ENCODE results near the gene NFKBIL1. TPM values are rescaled to one million over a fixed set of nuclear protein-coding genes. Genes with fewer than 3 reads are reported as not detected.
"Not testable (repeated sequence)": the region's sequence is repeated elsewhere in the genome, so short reads cannot be mapped to it uniquely, and the experiment has no call there.

Gene NFKBIL1, protein sequence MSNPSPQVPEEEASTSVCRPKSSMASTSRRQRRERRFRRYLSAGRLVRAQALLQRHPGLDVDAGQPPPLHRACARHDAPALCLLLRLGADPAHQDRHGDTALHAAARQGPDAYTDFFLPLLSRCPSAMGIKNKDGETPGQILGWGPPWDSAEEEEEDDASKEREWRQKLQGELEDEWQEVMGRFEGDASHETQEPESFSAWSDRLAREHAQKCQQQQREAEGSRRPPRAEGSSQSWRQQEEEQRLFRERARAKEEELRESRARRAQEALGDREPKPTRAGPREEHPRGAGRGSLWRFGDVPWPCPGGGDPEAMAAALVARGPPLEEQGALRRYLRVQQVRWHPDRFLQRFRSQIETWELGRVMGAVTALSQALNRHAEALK
- polyA plus RNA-seq (2013, experiment 1 of 2), result 22.2 TPM
- 22.0 TPM for polyA plus RNA-seq (2013, experiment 2 of 2)

GRCh38 chr6:31546958-31547726 lies at the start of gene NFKBIL1:
Gene NFKBIL1, plus strand, starts transcription at chr6:31547608. Its CDS starts 87 bp downstream, at chr6:31547695.
- H3K79me1 ChIP-seq (ENCODE audit: low read depth, low read length), result peaks cover 5% of the 10 kb centered on the region
- H3K23ac ChIP-seq (ENCODE audit: low read depth, low read length, poor library complexity), result peak within 1 kb of the TSS; percentile 96
- H3K4me1 ChIP-seq (ENCODE audit: control insufficient read depth in 2 of 2, insufficient read depth in 1 of 2, low read depth in 1 of 2, low read length in 2 of 2), result peaks cover 11 to 15% of the 10 kb centered on the region in 2 donors
- peak; percentile 91 for DNase-seq (ENCODE audit: low spot score)
- H3K4me3 ChIP-seq (ENCODE audit: low read length in 2 of 2), result peak within 1 kb of the TSS; percentile 46 to 71
- H2BK15ac ChIP-seq (ENCODE audit: low read length), result peak within 1 kb of the TSS; percentile 30
- H2AK5ac ChIP-seq (ENCODE audit: low read depth, low read length), result peak within 1 kb of the TSS; percentile 99
- H3K14ac ChIP-seq (ENCODE audit: low read length), result peak within 1 kb of the TSS; percentile 25
- H4K91ac ChIP-seq (ENCODE audit: low read depth, low read length, poor library complexity), result no peak within 1 kb of the TSS
- peak within 1 kb of the TSS; percentile 49 for H3K27ac ChIP-seq (replicated peaks; ENCODE audit: low read length)
- H3K36me3 ChIP-seq (replicated peaks in 1 of 2; ENCODE audit: control insufficient read depth in 2 of 2, insufficient read depth in 2 of 2, low read length in 2 of 2), result peaks cover 6 to 40% of the 10 kb centered on the region in 2 donors
- H3K9ac ChIP-seq (ENCODE audit: low read depth, low read length, poor library complexity), result peak within 1 kb of the TSS; percentile 89
- H3K18ac ChIP-seq (ENCODE audit: low read length), result peak within 1 kb of the TSS; percentile 74
- H2AFZ ChIP-seq (ENCODE audit: low read length), result peak within 1 kb of the TSS; percentile 81
- H3K4ac ChIP-seq (ENCODE audit: low read length), result peak within 1 kb of the TSS; percentile 98
- no peak within 1 kb of the TSS for H2BK5ac ChIP-seq (ENCODE audit: low read length)
- peaks cover 0 to 2% of the 10 kb centered on the region in 2 donors for H3K9me3 ChIP-seq (replicated peaks in 1 of 2; ENCODE audit: control insufficient read depth in 2 of 2, insufficient read depth in 1 of 2, low read depth in 1 of 2, low read length in 2 of 2)
- peak within 1 kb of the TSS; percentile 64 for H3K4me2 ChIP-seq (ENCODE audit: insufficient read depth, low read length, poor library complexity, severe bottlenecking)
- H3K27me3 ChIP-seq (ENCODE audit: control insufficient read depth in 3 of 3, insufficient read depth in 3 of 3, low read depth in 1 of 3, low read length in 3 of 3), result no peaks in the 10 kb centered on the region
- peak within 1 kb of the TSS; percentile 82 for H2BK12ac ChIP-seq (ENCODE audit: low read length)
- no CpG with 5 or more reads among the region's 25 CpGs for WGBS, 2 donors (ENCODE audit: extremely low coverage in 2 of 2, insufficient read length in 2 of 2, insufficient replicate concordance in 1 of 2)
- peak within 1 kb of the TSS; percentile 92 for H4K8ac ChIP-seq (ENCODE audit: low read depth, low read length)
- peak within 1 kb of the TSS; percentile 57 for H2BK120ac ChIP-seq (ENCODE audit: low read depth, low read length)

- H4K91ac ChIP-seq (ENCODE audit: low read depth, low read length, poor library complexity), result no peak overlapping the region
- no peaks in the 10 kb centered on the region for H3K79me1 ChIP-seq (ENCODE audit: low read depth, low read length)
- no peak for DNase-seq (ENCODE audit: low spot score)
- peak overlapping the region; percentile 91 for H3K23ac ChIP-seq (ENCODE audit: low read depth, low read length, poor library complexity)
- peak overlapping the region; percentile 62 for H2AFZ ChIP-seq (ENCODE audit: low read length)
- H4K8ac ChIP-seq (ENCODE audit: low read depth, low read length), result no peak overlapping the region
- H3K27me3 ChIP-seq (ENCODE audit: control insufficient read depth in 3 of 3, insufficient read depth in 3 of 3, low read depth in 1 of 3, low read length in 3 of 3), result peaks cover 0 to 73% (median 28%) of the 10 kb centered on the region in 3 experiments
- H3K4me1 ChIP-seq (ENCODE audit: control insufficient read depth in 2 of 2, insufficient read depth in 1 of 2, low read depth in 1 of 2, low read length in 2 of 2), result peaks cover 0 to 11% of the 10 kb centered on the region in 2 donors
- H3K4me2 ChIP-seq (ENCODE audit: insufficient read depth, low read length, poor library complexity, severe bottlenecking), result peak overlapping the region; percentile 37
- H3K4me3 ChIP-seq (ENCODE audit: low read length in 2 of 2), result no peak overlapping the region
- no peak overlapping the region for H3K4ac ChIP-seq (ENCODE audit: low read length)
- no peak overlapping the region for H2BK5ac ChIP-seq (ENCODE audit: low read length)
- H2AK5ac ChIP-seq (ENCODE audit: low read depth, low read length), result peak overlapping the region; percentile 94
- no peak overlapping the region for H2BK120ac ChIP-seq (ENCODE audit: low read depth, low read length)
- no peak overlapping the region for H3K18ac ChIP-seq (ENCODE audit: low read length)
- H2BK15ac ChIP-seq (ENCODE audit: low read length), result no peak overlapping the region
- H3K36me3 ChIP-seq (replicated peaks in 1 of 2; ENCODE audit: control insufficient read depth in 2 of 2, insufficient read depth in 2 of 2, low read length in 2 of 2), result no peaks in the 10 kb centered on the region
- no peak overlapping the region for H3K27ac ChIP-seq (replicated peaks; ENCODE audit: low read length)
- no peak overlapping the region for H3K14ac ChIP-seq (ENCODE audit: low read length)
- peak overlapping the region; percentile 3 for H3K9ac ChIP-seq (ENCODE audit: low read depth, low read length, poor library complexity)
- H3K9me3 ChIP-seq (replicated peaks in 1 of 2; ENCODE audit: control insufficient read depth in 2 of 2, insufficient read depth in 1 of 2, low read depth in 1 of 2, low read length in 2 of 2), result no peaks in the 10 kb centered on the region
- H2BK12ac ChIP-seq (ENCODE audit: low read length), result no peak overlapping the region
- no CpG with 5 or more reads among the region's 21 CpGs for WGBS, 2 donors (ENCODE audit: extremely low coverage in 2 of 2, insufficient read length in 2 of 2, insufficient replicate concordance in 1 of 2)
These were observed 48.7 kb upstream of the NFKBIL1 start for GRCh38 chr6:31498748-31499147.

GRCh38 chr6:31499648-31500047 lies 47.8 kb upstream of the NFKBIL1 start:
- peaks cover 0 to 64% (median 25%) of the 10 kb centered on the region in 3 experiments for H3K27me3 ChIP-seq (ENCODE audit: control insufficient read depth in 3 of 3, insufficient read depth in 3 of 3, low read depth in 1 of 3, low read length in 3 of 3)
- not testable (repeated sequence) for H2AK5ac ChIP-seq (ENCODE audit: low read depth, low read length); DNase-seq (ENCODE audit: low spot score); H2BK12ac ChIP-seq (ENCODE audit: low read length); H2AFZ ChIP-seq (ENCODE audit: low read length); H3K23ac ChIP-seq (ENCODE audit: low read depth, low read length, poor library complexity); H3K27ac ChIP-seq (replicated peaks; ENCODE audit: low read length); H3K4me1 ChIP-seq (ENCODE audit: control insufficient read depth in 2 of 2, insufficient read depth in 1 of 2, low read depth in 1 of 2, low read length in 2 of 2); H3K4ac ChIP-seq (ENCODE audit: low read length); H4K8ac ChIP-seq (ENCODE audit: low read depth, low read length); H3K36me3 ChIP-seq (replicated peaks in 1 of 2; ENCODE audit: control insufficient read depth in 2 of 2, insufficient read depth in 2 of 2, low read length in 2 of 2); H2BK15ac ChIP-seq (ENCODE audit: low read length); H4K91ac ChIP-seq (ENCODE audit: low read depth, low read length, poor library complexity); H3K9me3 ChIP-seq (replicated peaks in 1 of 2; ENCODE audit: control insufficient read depth in 2 of 2, insufficient read depth in 1 of 2, low read depth in 1 of 2, low read length in 2 of 2); H2BK120ac ChIP-seq (ENCODE audit: low read depth, low read length); H3K14ac ChIP-seq (ENCODE audit: low read length); H2BK5ac ChIP-seq (ENCODE audit: low read length); H3K4me3 ChIP-seq (ENCODE audit: low read length in 2 of 2); H3K9ac ChIP-seq (ENCODE audit: low read depth, low read length, poor library complexity); H3K18ac ChIP-seq (ENCODE audit: low read length); H3K79me1 ChIP-seq (ENCODE audit: low read depth, low read length); H3K4me2 ChIP-seq (ENCODE audit: insufficient read depth, low read length, poor library complexity, severe bottlenecking)
- no CpG with 5 or more reads among the region's 2 CpGs for WGBS, 2 donors (ENCODE audit: extremely low coverage in 2 of 2, insufficient read length in 2 of 2, insufficient replicate concordance in 1 of 2)

- DNase-seq (ENCODE audit: low spot score), result no peak
- H3K27ac ChIP-seq (replicated peaks; ENCODE audit: low read length), result no peak overlapping the region
These were observed 44.8 kb upstream of the NFKBIL1 start for GRCh38 chr6:31502586-31502985.

More at GRCh38 chr6:31502586-31502985, 44.8 kb upstream of the NFKBIL1 start:
- Histone ChIP-seq H3K4me2 (ENCODE audit: insufficient read depth, low read length, poor library complexity, severe bottlenecking) (no peak overlapping the region), H3K4me1 (ENCODE audit: control insufficient read depth in 2 of 2, insufficient read depth in 1 of 2, low read depth in 1 of 2, low read length in 2 of 2) (peaks cover 0 to 5% of the 10 kb centered on the region in 2 donors), H3K79me1 (ENCODE audit: low read depth, low read length) (peaks cover 2% of the 10 kb centered on the region), H2BK15ac (ENCODE audit: low read length) (no peak overlapping the region), H3K36me3 (replicated peaks in 1 of 2; ENCODE audit: control insufficient read depth in 2 of 2, insufficient read depth in 2 of 2, low read length in 2 of 2) (no peaks in the 10 kb centered on the region), H3K27me3 (ENCODE audit: control insufficient read depth in 3 of 3, insufficient read depth in 3 of 3, low read depth in 1 of 3, low read length in 3 of 3) (peaks cover 0 to 59% (median 13%) of the 10 kb centered on the region in 3 experiments), H4K91ac (ENCODE audit: low read depth, low read length, poor library complexity) (no peak overlapping the region), H3K14ac (ENCODE audit: low read length) (no peak overlapping the region), H2BK12ac (ENCODE audit: low read length) (no peak overlapping the region), H2BK5ac (ENCODE audit: low read length) (no peak overlapping the region), H2AK5ac (ENCODE audit: low read depth, low read length) (no peak overlapping the region), H3K9ac (ENCODE audit: low read depth, low read length, poor library complexity) (no peak overlapping the region), H3K18ac (ENCODE audit: low read length) (no peak overlapping the region), H3K4ac (ENCODE audit: low read length) (no peak overlapping the region), H4K8ac (ENCODE audit: low read depth, low read length) (no peak overlapping the region), H2BK120ac (ENCODE audit: low read depth, low read length) (no peak overlapping the region), H3K9me3 (replicated peaks in 1 of 2; ENCODE audit: control insufficient read depth in 2 of 2, insufficient read depth in 1 of 2, low read depth in 1 of 2, low read length in 2 of 2) (no peaks in the 10 kb centered on the region), H3K23ac (ENCODE audit: low read depth, low read length, poor library complexity) (no peak overlapping the region), H3K4me3 (ENCODE audit: low read length in 2 of 2) (no peak overlapping the region), H2AFZ (ENCODE audit: low read length) (no peak overlapping the region)
